ACC112 (cell line): ENCODE results near the gene NPAS3.

Experiments used
- H2AFZ ChIP-seq: fragments of 200-600 bp; sonication (generic); one replicate; pipeline ENCODE4 v1.6.0; 2017; ENCODE audit warnings: antibody characterized with exemption, low read length; ENCODE audit not compliant: unreplicated experiment
- H3K27ac ChIP-seq: fragments of 200-600 bp; sonication (generic); 2 replicates; pipeline ENCODE4 v1.5.1; 2014; ENCODE audit warnings: low read depth, mild to moderate bottlenecking, antibody characterized with exemption, low read length, moderate library complexity
- H3K27me3 ChIP-seq: fragments of 200-600 bp; sonication (generic); 2 replicates; pipeline ENCODE4 v1.6.1; 2014; ENCODE audit warnings: mild to moderate bottlenecking, antibody characterized with exemption, low read length, moderate library complexity, mixed read lengths; ENCODE audit not compliant: insufficient read depth
- H3K36me3 ChIP-seq: fragments of 200-600 bp; sonication (generic); 2 replicates; pipeline ENCODE4 v1.6.1; 2016; ENCODE audit warnings: mild to moderate bottlenecking, antibody characterized with exemption, low read length, moderate library complexity, mixed read lengths; ENCODE audit not compliant: insufficient read depth
- H3K4me1 ChIP-seq: fragments of 200-600 bp; sonication (generic); one replicate; pipeline ENCODE4 v1.6.1; 2016; ENCODE audit warnings: low read length, mixed read lengths; ENCODE audit not compliant: insufficient read depth, unreplicated experiment, control insufficient read depth
- H3K4me3 ChIP-seq: fragments of 200-600 bp; sonication (generic); 2 replicates; pipeline ENCODE4 v1.5.1; 2014; ENCODE audit warnings: mild to moderate bottlenecking, low read depth, low read length
- H3K79me2 ChIP-seq: fragments of 200-600 bp; sonication (generic); one replicate; pipeline ENCODE4 v1.6.0; 2016; ENCODE audit warnings: low read length; ENCODE audit not compliant: control insufficient read depth, unreplicated experiment, insufficient read depth

NPAS3 gene

DNA sequence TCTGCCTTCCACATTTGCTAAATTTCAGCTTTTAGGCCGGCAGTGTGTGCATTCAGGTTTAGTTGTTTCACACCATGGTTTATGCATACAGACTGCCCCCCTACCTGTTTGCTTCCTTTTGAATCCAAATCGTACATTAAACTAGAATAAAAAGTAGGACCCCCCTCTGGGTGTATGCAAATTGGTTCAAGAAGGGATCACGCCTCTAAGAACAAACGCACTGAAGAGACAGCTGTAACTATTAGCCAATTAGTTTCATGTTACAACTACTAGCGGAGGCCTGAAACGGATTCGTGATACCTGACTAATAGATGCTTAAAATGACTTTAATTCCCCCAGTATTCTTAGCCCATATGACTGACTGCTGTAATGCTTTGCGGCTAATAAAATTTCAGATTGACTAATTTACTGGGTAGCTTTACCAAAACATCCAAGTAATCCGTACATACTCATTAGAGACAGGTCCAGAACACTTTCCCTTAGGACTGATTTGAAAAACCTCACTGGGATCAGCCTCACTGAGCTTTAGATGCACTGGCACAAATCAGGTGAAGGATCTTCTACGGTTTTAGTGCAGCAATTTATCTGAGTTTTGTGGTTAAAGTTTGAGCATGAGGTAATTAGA is 411.8 kb downstream of the NPAS3 start:
- no peaks in the 10 kb centered on the region for H3K36me3 ChIP-seq
- H3K4me3 ChIP-seq: no peak overlapping the region
- H3K4me1 ChIP-seq: no peaks in the 10 kb centered on the region
- peaks cover 67% of the 10 kb centered on the region for H3K27me3 ChIP-seq
- H2AFZ ChIP-seq: no peak overlapping the region
- H3K79me2 ChIP-seq: no peaks in the 10 kb centered on the region
- H3K27ac ChIP-seq: no peak overlapping the region

- Histone ChIP-seq H3K4me3 (no peak overlapping the region), H2AFZ (no peak overlapping the region), H3K27ac (no peak overlapping the region), H3K36me3 (no peaks in the 10 kb centered on the region), H3K27me3 (peaks cover 65% of the 10 kb centered on the region), H3K4me1 (no peaks in the 10 kb centered on the region), H3K79me2 (no peaks in the 10 kb centered on the region)
These were observed 414.1 kb downstream of the NPAS3 start for GRCh38 chr14:33352821-33353220.

DNA sequence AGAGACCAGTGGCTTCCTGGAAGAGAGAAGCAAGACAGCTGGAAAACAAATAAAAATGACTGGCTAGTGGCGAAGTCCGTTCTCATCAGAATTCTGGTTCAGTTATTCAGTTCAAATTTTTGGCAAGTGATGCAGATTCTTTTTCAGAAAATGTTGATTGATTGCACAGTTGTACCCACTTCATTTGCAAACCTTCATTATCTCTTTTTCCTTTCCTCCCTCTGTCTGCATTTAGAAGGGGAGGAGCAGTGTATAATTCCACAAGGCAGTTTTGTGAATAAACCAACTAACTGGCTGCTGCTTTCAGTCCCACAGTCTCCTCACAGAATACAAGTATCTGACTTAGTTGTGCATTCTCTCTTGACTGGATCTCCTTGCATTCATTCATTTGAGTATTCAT is 417.5 kb downstream of the NPAS3 start:
- Histone ChIP-seq H3K4me3 (no peak overlapping the region), H3K36me3 (no peaks in the 10 kb centered on the region), H3K27me3 (peaks cover 39% of the 10 kb centered on the region), H3K27ac (no peak overlapping the region), H2AFZ (no peak overlapping the region), H3K4me1 (no peaks in the 10 kb centered on the region), H3K79me2 (no peaks in the 10 kb centered on the region)

DNA sequence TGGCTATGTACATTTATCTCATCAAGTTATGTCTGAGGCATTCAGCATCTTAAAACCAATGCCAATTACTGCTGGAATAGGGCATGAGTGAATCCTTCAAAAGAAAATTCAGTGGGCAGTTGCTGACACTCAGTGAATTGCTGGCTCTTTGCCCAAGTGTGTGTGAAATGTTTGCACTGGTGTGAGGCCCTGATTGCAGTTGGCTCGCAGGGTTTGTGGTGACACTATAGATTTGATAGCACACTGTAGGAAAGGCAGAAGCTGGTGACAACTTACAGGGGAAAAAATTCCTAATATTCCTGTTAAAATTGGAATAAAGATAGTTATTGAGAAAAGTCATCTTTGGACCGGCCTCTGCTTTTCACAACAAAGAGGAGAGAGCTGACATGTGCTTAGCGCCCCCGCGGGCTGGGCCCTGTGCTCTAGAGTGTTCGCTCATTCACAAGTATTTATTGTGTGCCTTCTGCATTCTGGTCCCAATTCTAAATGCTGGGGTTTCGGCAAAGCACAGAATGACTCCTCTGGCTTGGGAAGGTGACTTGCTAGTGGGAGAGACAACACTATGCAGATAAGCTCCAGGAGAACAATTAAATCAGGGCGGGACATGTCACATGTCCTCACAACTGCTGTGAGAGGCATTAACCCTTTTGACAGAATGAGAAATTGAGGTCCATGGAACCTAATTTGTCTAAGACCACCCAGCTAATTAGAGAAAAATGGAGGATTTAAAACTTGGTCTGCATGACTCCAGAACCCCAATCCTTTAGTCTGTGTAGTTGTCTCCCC is 418.7 kb downstream of the NPAS3 start:
- Histone ChIP-seq H2AFZ (no peak overlapping the region), H3K79me2 (no peaks in the 10 kb centered on the region), H3K27ac (no peak overlapping the region), H3K27me3 (peaks cover 33% of the 10 kb centered on the region), H3K4me3 (no peak overlapping the region), H3K4me1 (no peaks in the 10 kb centered on the region), H3K36me3 (no peaks in the 10 kb centered on the region)

- Histone ChIP-seq H3K79me2 (no peaks in the 10 kb centered on the region), H3K27me3 (peaks cover 18% of the 10 kb centered on the region; the same call in 1 of the 2 replicates), H3K4me3 (no peak overlapping the region), H3K4me1 (no peaks in the 10 kb centered on the region), H3K27ac (no peak overlapping the region), H3K36me3 (no peaks in the 10 kb centered on the region), H2AFZ (no peak overlapping the region)
These were observed 420.7 kb downstream of the NPAS3 start for GRCh38 chr14:33359288-33359881.

DNA sequence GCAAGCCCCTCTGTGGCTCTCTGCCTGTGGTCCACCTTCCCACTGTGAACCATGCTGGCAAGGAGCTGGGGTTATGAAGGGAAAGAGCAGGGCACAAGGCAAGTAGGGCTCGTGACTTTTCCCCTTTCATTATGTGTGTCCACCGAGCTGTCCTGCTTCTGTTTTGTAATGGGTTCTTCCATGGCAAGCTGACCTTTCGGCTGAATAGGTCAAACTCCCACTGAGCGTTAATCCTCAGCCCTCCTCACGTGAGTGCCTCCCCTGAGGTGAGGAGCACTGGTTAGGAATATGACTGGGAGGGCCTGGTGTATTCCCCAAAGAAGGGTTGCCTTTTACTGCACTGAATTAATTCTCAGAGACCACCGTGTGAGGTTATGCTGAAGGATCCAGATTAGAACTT is 424.3 kb downstream of the NPAS3 start:
- Histone ChIP-seq H3K79me2 (no peaks in the 10 kb centered on the region), H3K36me3 (no peaks in the 10 kb centered on the region), H3K27ac (no peak overlapping the region), H2AFZ (no peak overlapping the region), H3K4me1 (no peaks in the 10 kb centered on the region), H3K4me3 (no peak overlapping the region), H3K27me3 (0 out of 2 replicates have a peak, but pooled peaks cover 7% of the 10 kb centered on the region)

DNA sequence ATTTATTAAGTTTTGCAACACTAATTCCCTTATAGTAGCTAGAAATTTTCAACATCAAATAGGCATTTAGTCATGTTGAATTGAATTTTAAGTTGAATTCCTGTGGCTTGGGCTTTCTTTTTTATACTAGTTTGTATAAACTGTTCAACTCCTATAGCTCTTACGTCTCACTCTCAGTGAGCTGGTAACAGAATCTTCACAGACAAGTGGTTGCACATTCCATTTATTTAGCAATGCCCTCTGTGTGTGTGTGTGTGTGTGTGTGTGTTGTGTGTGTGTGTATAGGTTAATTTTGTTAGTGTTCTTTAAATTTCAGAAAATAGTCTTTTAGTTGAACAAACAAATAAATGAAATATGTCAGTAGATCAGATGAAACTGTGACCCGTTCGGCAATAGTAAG is 425.0 kb downstream of the NPAS3 start:
- Histone ChIP-seq H3K27ac (no peak overlapping the region), H3K79me2 (no peaks in the 10 kb centered on the region), H3K4me3 (no peak overlapping the region), H3K4me1 (no peaks in the 10 kb centered on the region), H3K27me3 (0 out of 2 replicates have a peak, but pooled peaks cover 7% of the 10 kb centered on the region), H2AFZ (no peak overlapping the region), H3K36me3 (no peaks in the 10 kb centered on the region)

- Histone ChIP-seq H3K4me3 (no peak overlapping the region), H3K27ac (no peak overlapping the region), H3K79me2 (no peaks in the 10 kb centered on the region), H3K36me3 (no peaks in the 10 kb centered on the region), H2AFZ (no peak overlapping the region), H3K27me3 (0 out of 2 replicates have a peak, but pooled peaks cover 7% of the 10 kb centered on the region), H3K4me1 (no peaks in the 10 kb centered on the region)
These were observed 425.8 kb downstream of the NPAS3 start for GRCh38 chr14:33364466-33364865.

GRCh38 chr14:33369041-33369440 is 430.4 kb downstream of the NPAS3 start:
- Histone ChIP-seq H3K79me2 (no peaks in the 10 kb centered on the region), H3K36me3 (no peaks in the 10 kb centered on the region), H3K27me3 (0 out of 2 replicates have a peak, but pooled peaks cover 4% of the 10 kb centered on the region), H2AFZ (no peak overlapping the region), H3K4me1 (no peaks in the 10 kb centered on the region), H3K27ac (no peak overlapping the region), H3K4me3 (no peak overlapping the region)

GRCh38 chr14:33369972-33370371 is 431.3 kb downstream of the NPAS3 start:
- Histone ChIP-seq H3K27ac (no peak overlapping the region), H3K36me3 (no peaks in the 10 kb centered on the region), H3K4me3 (no peak overlapping the region), H3K79me2 (no peaks in the 10 kb centered on the region), H3K27me3 (0 out of 2 replicates have a peak, but pooled peaks cover 4% of the 10 kb centered on the region), H2AFZ (no peak overlapping the region), H3K4me1 (no peaks in the 10 kb centered on the region)
